Measurements from ENCODE around the gene ZNF568.

ZNF568 gene

GRCh38 chr19:36915992-36916830 lies at the start of gene ZNF568, which contains the start of gene ZNF829:
Gene ZNF568, plus strand, starts transcription at chr19:36916332. Its CDS starts 6,439 bp downstream, at chr19:36922771.
Gene ZNF829, minus strand, starts transcription at chr19:36916291. Its CDS starts 1,124 bp downstream, at chr19:36915167.
- Histone ChIP-seq H3K4me2 (peak within 1 kb of the TSS; percentile 66 to 90 (median 87)), H3K36me3 (peaks cover 53 to 76% (median 66%) of the 10 kb centered on the region in 11 experiments), H3K9ac (peak within 1 kb of the TSS; percentile 88 to 98 (median 94)), H3K27me3 (no peaks in the 10 kb centered on the region), H3K9me3 (replicated peaks in 1 of 11) (peaks cover 46 to 86% (median 65%) of the 10 kb centered on the region in 11 experiments), H3K4me3 (peak within 1 kb of the TSS; percentile 59 to 78 (median 68)), H3K4me1 (peaks cover 8 to 19% (median 13%) of the 10 kb centered on the region in 10 experiments), H4K20me1 (no peaks in the 10 kb centered on the region), H3K27ac (peak within 1 kb of the TSS; percentile 88 to 98 (median 97))
- TF ChIP-seq Cebpa-rat (IDR thresholded peaks at IDR 0.05), result no peak

GRCh38 chr19:36876993-36877938 lies 38.9 kb upstream of the ZNF568 start:
- Histone ChIP-seq H3K9me3 (replicated peaks in 1 of 11) (peaks cover 99 to 100% (median 100%) of the 10 kb centered on the region in 11 experiments), H3K9ac (no peak overlapping the region), H3K4me3 (peak overlapping the region; percentile 2 to 43 (median 32); a peak in 18 of 20 replicates), H3K4me1 (no peaks in the 10 kb centered on the region), H3K36me3 (peaks cover 79 to 87% (median 83%) of the 10 kb centered on the region in 11 experiments), H3K27me3 (no peaks in the 10 kb centered on the region), H3K4me2 (no peak overlapping the region), H3K27ac (no peak overlapping the region), H4K20me1 (no peaks in the 10 kb centered on the region)
- TF ChIP-seq Cebpa-rat (IDR thresholded peaks at IDR 0.05), result no peak

DNA sequence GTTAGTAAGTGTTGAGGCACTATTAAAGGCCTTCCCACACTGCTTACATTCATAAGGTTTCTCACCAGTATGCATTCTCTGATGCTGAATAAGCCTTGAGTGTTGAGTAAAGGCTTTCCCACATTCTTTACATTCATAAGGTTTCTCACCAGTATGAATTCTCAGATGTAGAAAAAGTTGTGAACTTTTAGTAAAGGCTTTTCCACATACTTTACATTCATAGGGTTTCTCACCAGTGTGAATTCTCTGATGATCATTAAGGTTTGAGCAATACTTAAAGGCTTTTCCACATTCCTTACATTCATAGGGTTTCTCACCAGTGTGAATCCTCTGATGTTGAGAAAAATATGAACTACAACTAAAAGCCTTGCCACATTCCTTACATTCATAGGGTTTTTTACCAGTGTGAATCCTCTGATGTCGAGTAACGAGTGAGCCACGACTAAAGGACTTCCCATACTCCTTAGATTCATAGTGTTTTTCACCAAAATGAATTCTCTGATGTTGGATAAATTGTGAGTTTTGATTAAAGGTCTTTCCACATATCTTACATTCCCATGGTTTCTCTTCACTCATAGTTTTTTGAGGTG lies 24.3 kb upstream of the ZNF568 start:
- H3K4me3 ChIP-seq, result peak overlapping the region; percentile 3 to 50 (median 36); a peak in 13 of 20 replicates
- no peaks in the 10 kb centered on the region for H4K20me1 ChIP-seq
- H3K9ac ChIP-seq, result no peak overlapping the region
- peaks cover 100% of the 10 kb centered on the region in 11 experiments for H3K9me3 ChIP-seq (replicated peaks in 1 of 11)
- H3K27ac ChIP-seq, result no peak overlapping the region
- H3K36me3 ChIP-seq, result peaks cover 87 to 100% (median 96%) of the 10 kb centered on the region in 11 experiments
- no peak overlapping the region for H3K4me2 ChIP-seq
- no peaks in the 10 kb centered on the region for H3K4me1 ChIP-seq
- H3K27me3 ChIP-seq, result no peaks in the 10 kb centered on the region
- no peak for TF ChIP-seq Cebpa-rat (IDR thresholded peaks at IDR 0.05)

GRCh38 chr19:36894849-36895383 lies 21.2 kb upstream of the ZNF568 start:
- Histone ChIP-seq H3K27ac (no peak overlapping the region), H3K4me2 (no peak overlapping the region), H3K36me3 (peaks cover 96 to 100% (median 98%) of the 10 kb centered on the region in 11 experiments), H3K9me3 (replicated peaks in 1 of 11) (peaks cover 98 to 100% (median 99%) of the 10 kb centered on the region in 11 experiments), H3K9ac (no peak overlapping the region), H3K4me1 (no peaks in the 10 kb centered on the region), H3K4me3 (peak overlapping the region in 4 of 10 experiments; percentile 0 to 44 (median 22); a peak in 5 of 20 replicates), H3K27me3 (no peaks in the 10 kb centered on the region), H4K20me1 (no peaks in the 10 kb centered on the region)
- TF ChIP-seq Cebpa-rat (IDR thresholded peaks at IDR 0.05), result no peak

DNA sequence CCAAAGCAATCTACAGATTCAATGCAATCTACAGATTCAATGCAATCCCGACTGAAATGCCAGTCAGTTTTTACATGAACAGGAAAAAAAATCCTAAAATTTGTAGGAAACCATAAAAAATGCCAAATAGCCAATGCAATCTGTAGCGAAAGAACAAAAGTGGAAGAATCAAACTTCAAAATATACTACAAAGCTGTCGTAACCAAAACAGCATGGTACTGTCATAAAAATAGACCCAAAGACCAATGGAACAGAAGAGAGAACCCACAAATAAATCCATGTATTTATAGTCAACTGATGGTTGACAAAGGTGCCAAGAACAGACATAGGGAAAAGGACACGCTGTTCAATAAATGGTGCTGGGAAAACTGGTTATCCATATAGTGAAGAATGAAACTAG lies 17.7 kb upstream of the ZNF568 start:
- peaks cover 97 to 100% (median 99%) of the 10 kb centered on the region in 11 experiments for H3K9me3 ChIP-seq (replicated peaks in 1 of 11)
- no peaks in the 10 kb centered on the region for H4K20me1 ChIP-seq
- no peak overlapping the region for H3K4me2 ChIP-seq
- no peak overlapping the region for H3K9ac ChIP-seq
- no peaks in the 10 kb centered on the region for H3K4me1 ChIP-seq
- H3K36me3 ChIP-seq, result peaks cover 96 to 100% (median 98%) of the 10 kb centered on the region in 11 experiments
- no peak for TF ChIP-seq Cebpa-rat (IDR thresholded peaks at IDR 0.05)
- no peaks in the 10 kb centered on the region for H3K27me3 ChIP-seq
- H3K4me3 ChIP-seq, result peak overlapping the region in 2 of 10 experiments; percentile 7 to 18; a peak in 2 of 20 replicates
- no peak overlapping the region for H3K27ac ChIP-seq

DNA sequence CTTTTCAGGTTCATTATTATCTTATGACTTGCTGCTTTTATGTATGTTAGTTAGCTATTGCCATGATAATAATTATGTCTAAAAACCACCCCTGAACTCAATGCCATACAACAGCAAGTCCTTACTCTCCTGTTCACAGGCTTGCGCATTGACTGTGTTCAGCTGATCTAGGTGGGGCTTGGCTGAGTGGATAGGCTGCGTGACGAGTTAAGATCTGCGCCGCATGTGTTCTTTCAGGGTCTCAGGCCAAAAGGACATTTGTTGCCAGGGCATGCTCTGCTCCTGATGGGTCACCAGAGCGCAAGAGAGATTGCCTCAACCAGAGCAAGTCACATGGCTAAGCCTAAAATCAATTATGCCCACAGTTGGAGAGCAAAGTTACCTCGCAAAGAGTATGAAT lies 859 bp downstream of the ZNF568 start:
- Histone ChIP-seq H4K20me1 (no peaks in the 10 kb centered on the region), H3K9ac (peak overlapping the region; percentile 88 to 98 (median 94)), H3K9me3 (replicated peaks in 1 of 11) (peaks cover 42 to 86% (median 59%) of the 10 kb centered on the region in 11 experiments), H3K36me3 (peaks cover 51 to 76% (median 66%) of the 10 kb centered on the region in 11 experiments), H3K4me3 (peak overlapping the region; percentile 59 to 78 (median 68)), H3K4me2 (peak overlapping the region; percentile 66 to 90 (median 87)), H3K4me1 (peaks cover 8 to 19% (median 13%) of the 10 kb centered on the region in 10 experiments), H3K27me3 (no peaks in the 10 kb centered on the region), H3K27ac (peak overlapping the region; percentile 88 to 98 (median 97); a peak in 21 of 22 replicates)
- TF ChIP-seq Cebpa-rat (IDR thresholded peaks at IDR 0.05), result no peak

- peaks cover 51 to 76% (median 66%) of the 10 kb centered on the region in 11 experiments for H3K36me3 ChIP-seq
- H3K4me1 ChIP-seq, result peaks cover 8 to 19% (median 13%) of the 10 kb centered on the region in 10 experiments
- no peaks in the 10 kb centered on the region for H3K27me3 ChIP-seq
- H3K9me3 ChIP-seq (replicated peaks in 1 of 11), result peaks cover 40 to 86% (median 59%) of the 10 kb centered on the region in 11 experiments; a peak in 21 of 22 replicates
- H3K4me2 ChIP-seq, result no peak overlapping the region
- H3K9ac ChIP-seq, result no peak overlapping the region
- no peak for TF ChIP-seq Cebpa-rat (IDR thresholded peaks at IDR 0.05)
- no peak overlapping the region for H3K4me3 ChIP-seq
- no peaks in the 10 kb centered on the region for H4K20me1 ChIP-seq
- no peak overlapping the region for H3K27ac ChIP-seq
Measured at GRCh38 chr19:36918090-36918489, 2.0 kb downstream of the ZNF568 start.

GRCh38 chr19:36931684-36932083 lies 15.6 kb downstream of the ZNF568 start:
- Histone ChIP-seq H3K4me1 (no peaks in the 10 kb centered on the region), H3K9ac (no peak overlapping the region), H3K27me3 (no peaks in the 10 kb centered on the region), H3K9me3 (replicated peaks in 1 of 11) (peaks cover 69 to 97% (median 84%) of the 10 kb centered on the region in 11 experiments), H3K36me3 (peaks cover 44 to 85% (median 56%) of the 10 kb centered on the region in 11 experiments), H3K4me2 (no peak overlapping the region), H3K4me3 (no peak overlapping the region), H4K20me1 (no peaks in the 10 kb centered on the region), H3K27ac (no peak overlapping the region)
- no peak for TF ChIP-seq Cebpa-rat (IDR thresholded peaks at IDR 0.05)
